ENCODE results near the gene PCDH15.

PCDH15 gene

DNA sequence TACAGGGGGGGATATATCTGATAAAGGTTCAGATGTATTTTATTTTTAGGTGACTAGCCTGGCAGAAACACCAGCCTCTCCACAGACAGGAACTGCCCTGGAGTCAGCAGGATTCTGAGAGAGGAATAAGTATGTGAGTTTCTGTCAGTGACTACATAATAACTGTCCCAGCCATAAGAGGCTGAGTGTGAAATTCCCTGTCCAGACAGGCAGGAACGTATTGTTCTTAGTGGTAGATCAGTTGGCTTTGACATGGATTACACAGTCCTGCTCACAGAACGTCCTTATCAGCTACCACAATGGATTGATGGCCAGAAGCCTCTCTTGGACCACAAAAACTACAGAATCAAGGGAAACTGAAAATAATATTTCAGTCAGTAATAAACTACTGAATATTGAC, 709.8 kb downstream of the PCDH15 start:
- no peak for DNase-seq (ENCODE audit: extremely low spot score)
- TF ChIP-seq ELF4 (IDR thresholded peaks at IDR 0.05) (no peak), ZNF384 (IDR thresholded peaks at IDR 0.05) (no peak), L3MBTL2 (conservative IDR thresholded peaks at IDR 0.05) (no peak)
- ChIA-PET POLR2A (no interaction called here), CTCF (no interaction called here)

DNA sequence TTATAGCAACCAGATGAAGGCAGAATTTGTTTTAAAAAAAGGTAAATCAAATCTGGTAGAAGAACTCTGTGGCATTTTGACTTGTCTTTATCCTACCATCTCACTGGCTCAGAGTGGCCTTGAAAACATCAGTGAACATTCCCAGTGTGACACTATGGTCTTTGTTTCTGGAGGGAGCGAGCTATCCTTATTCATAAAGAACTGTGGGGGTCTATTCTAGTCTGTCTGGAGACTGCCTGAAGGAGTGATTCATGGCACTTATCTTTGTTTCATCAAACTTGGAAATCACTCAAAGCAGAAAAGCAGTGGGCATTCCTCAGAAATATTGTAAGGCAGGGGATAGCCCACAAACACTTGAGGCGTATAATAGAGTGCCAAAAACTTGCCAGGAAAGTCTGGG, 719.1 kb downstream of the PCDH15 start:
- no peak for DNase-seq (ENCODE audit: extremely low spot score)
- CTCF ChIA-PET, result no interaction called here
- TF ChIP-seq ARNT (IDR thresholded peaks at IDR 0.05) (no peak), HDGF (IDR thresholded peaks at IDR 0.05; ENCODE audit: borderline replicate concordance) (no peak), FOXA1 (IDR thresholded peaks at IDR 0.05) (no peak), CTBP1 (IDR thresholded peaks at IDR 0.05; ENCODE audit: borderline replicate concordance) (no peak), ELF4 (IDR thresholded peaks at IDR 0.05) (no peak)
- POLR2A ChIA-PET, result no interaction called here

DNA sequence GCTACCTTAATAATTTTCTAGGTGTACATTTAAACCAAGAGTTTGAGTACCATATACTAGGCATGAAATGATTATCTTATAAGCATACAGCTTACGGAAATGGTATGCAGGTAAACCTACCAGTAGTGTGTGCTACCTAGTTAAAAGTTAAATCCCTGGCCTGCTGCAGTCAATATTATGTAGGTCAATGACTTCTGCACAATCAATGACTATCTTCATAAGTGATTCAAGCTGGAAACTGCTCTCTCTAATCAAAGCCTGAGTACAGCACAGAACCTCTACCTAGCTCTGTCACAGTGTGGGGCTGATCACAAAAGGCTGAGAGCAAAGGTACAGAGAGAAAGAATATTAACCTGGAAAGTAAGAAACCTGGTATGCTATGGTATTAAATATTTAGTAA, 733.7 kb downstream of the PCDH15 start:
- ChIA-PET CTCF (no interaction called here), POLR2A (no interaction called here)
- no peak for TF ChIP-seq HDGF (IDR thresholded peaks at IDR 0.05; ENCODE audit: borderline replicate concordance)
- no peak for TF ChIP-seq NFRKB (IDR thresholded peaks at IDR 0.05)
- TF ChIP-seq TARDBP (IDR thresholded peaks at IDR 0.05), result no peak
- no peak for TF ChIP-seq CTBP1 (IDR thresholded peaks at IDR 0.05; ENCODE audit: borderline replicate concordance)
- TF ChIP-seq, protein P1, sequence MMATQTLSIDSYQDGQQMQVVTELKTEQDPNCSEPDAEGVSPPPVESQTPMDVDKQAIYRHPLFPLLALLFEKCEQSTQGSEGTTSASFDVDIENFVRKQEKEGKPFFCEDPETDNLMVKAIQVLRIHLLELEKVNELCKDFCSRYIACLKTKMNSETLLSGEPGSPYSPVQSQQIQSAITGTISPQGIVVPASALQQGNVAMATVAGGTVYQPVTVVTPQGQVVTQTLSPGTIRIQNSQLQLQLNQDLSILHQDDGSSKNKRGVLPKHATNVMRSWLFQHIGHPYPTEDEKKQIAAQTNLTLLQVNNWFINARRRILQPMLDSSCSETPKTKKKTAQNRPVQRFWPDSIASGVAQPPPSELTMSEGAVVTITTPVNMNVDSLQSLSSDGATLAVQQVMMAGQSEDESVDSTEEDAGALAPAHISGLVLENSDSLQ (IDR thresholded peaks at IDR 0.05), result no peak
- TF ChIP-seq ZNF384 (IDR thresholded peaks at IDR 0.05), result no peak
- no peak for TF ChIP-seq SUZ12 (IDR thresholded peaks at IDR 0.05)
- TF ChIP-seq BHLHE40 (IDR thresholded peaks at IDR 0.05; ENCODE audit: borderline replicate concordance), result no peak
- no peak for TF ChIP-seq L3MBTL2 (conservative IDR thresholded peaks at IDR 0.05)
- no peak for TF ChIP-seq FOXA1 (IDR thresholded peaks at IDR 0.05)
- DNase-seq (ENCODE audit: extremely low spot score), result no peak

DNA sequence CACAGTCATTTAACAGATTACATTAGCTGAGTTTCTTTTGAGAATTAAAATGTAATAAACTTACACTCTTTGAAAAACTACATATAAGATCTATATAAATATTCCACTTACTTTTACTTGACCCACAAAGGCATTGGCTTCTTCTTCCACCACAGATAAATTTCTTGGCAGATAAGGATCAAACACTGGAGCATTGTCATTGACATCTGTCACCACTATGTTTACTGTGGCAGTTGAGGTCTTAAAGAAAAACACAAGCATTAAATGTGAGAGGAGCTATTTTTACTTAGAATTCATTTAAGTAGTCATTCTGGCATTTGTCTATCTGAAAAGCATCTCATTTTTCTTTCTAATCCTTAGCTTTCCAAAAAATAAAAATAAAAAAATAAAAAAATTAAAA, 734.4 kb downstream of the PCDH15 start:
- CTCF ChIA-PET, result interaction anchor here (0.6 kb wide), 1 partner anchor 305 kb away, joined by 4 read pairs; no protein-coding TSS in a partner anchor
- POLR2A ChIA-PET, result no interaction called here

DNA sequence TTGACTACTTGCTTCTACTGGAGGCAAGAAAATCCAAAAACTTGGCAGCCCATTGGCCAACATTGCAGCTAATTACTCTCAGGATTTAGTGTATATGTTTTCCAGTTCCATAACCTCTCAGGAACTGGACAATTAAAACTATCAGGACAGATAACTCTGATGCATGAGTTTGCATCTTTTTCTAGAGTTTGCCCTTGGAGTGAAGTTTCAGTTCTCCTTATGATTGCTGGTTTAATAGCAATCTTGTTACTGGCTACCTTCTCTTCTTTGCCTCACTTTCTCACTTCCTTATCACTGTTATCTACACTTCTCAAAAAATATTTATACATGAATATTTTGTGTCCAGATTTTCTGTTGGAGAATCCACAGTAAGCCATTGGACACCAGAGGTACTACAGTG, 735.9 kb downstream of the PCDH15 start:
- ChIA-PET POLR2A (no interaction called here), CTCF (no interaction called here)
- DNase-seq (ENCODE audit: extremely low spot score), result no peak
- no peak for TF ChIP-seq FOXK2 (IDR thresholded peaks at IDR 0.05)
- no peak for TF ChIP-seq ELF4 (IDR thresholded peaks at IDR 0.05)
- TF ChIP-seq HDGF (IDR thresholded peaks at IDR 0.05; ENCODE audit: borderline replicate concordance), result no peak
- TF ChIP-seq ZNF384 (IDR thresholded peaks at IDR 0.05), result no peak
- no peak for TF ChIP-seq NFRKB (IDR thresholded peaks at IDR 0.05)
- TF ChIP-seq, protein P1 (IDR thresholded peaks at IDR 0.05), result no peak
- TF ChIP-seq TARDBP (IDR thresholded peaks at IDR 0.05), result no peak
- TF ChIP-seq FOXA1 (IDR thresholded peaks at IDR 0.05), result no peak
- TF ChIP-seq ARNT (IDR thresholded peaks at IDR 0.05), result no peak
- TF ChIP-seq LEF1 (IDR thresholded peaks at IDR 0.05; ENCODE audit: borderline replicate concordance), result no peak
- no peak for TF ChIP-seq SP1 (IDR thresholded peaks at IDR 0.05)
- no peak for TF ChIP-seq FOXM1 (IDR thresholded peaks at IDR 0.05; ENCODE audit: borderline replicate concordance)
- no peak for TF ChIP-seq BHLHE40 (IDR thresholded peaks at IDR 0.05; ENCODE audit: borderline replicate concordance)
- no peak for TF ChIP-seq SUZ12 (IDR thresholded peaks at IDR 0.05)
- TF ChIP-seq CTBP1 (IDR thresholded peaks at IDR 0.05; ENCODE audit: borderline replicate concordance), result no peak
- TF ChIP-seq L3MBTL2 (conservative IDR thresholded peaks at IDR 0.05), result no peak

More for the DNA sequence above, 734.4 kb downstream of the PCDH15 start:
- TF ChIP-seq NFRKB (IDR thresholded peaks at IDR 0.05), result no peak
- TF ChIP-seq FOXM1 (IDR thresholded peaks at IDR 0.05; ENCODE audit: borderline replicate concordance), result no peak
- no peak for TF ChIP-seq SUZ12 (IDR thresholded peaks at IDR 0.05)
- TF ChIP-seq ARNT (IDR thresholded peaks at IDR 0.05), result no peak
- no peak for TF ChIP-seq FOXK2 (IDR thresholded peaks at IDR 0.05)
- no peak for TF ChIP-seq CTBP1 (IDR thresholded peaks at IDR 0.05; ENCODE audit: borderline replicate concordance)
- DNase-seq (ENCODE audit: extremely low spot score), result no peak

DNA sequence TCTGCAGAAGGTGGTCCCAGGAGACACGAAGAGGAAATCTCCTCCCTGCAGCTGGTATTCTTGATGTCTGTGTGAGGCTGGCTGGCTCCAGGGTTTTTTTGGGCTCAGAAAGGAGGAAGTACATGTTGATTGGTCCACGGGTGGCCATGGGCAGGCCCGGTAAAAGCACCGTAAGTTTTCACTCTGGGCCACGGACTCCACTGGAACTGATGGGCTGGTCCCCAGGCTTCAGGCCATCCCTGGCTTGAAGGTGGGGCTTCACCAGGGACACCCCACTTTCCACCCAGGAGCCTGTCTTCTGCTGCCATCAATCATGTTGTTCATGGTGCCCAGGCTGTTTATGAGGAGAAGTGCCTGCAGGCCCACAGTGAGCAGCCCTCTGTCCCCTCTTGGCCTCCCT, 736.8 kb downstream of the PCDH15 start:
- ChIA-PET CTCF (no interaction called here), POLR2A (no interaction called here)
- DNase-seq (ENCODE audit: extremely low spot score), result no peak
- TF ChIP-seq ZNF384 (IDR thresholded peaks at IDR 0.05), result no peak
- TF ChIP-seq HDGF (IDR thresholded peaks at IDR 0.05; ENCODE audit: borderline replicate concordance), result no peak

DNA sequence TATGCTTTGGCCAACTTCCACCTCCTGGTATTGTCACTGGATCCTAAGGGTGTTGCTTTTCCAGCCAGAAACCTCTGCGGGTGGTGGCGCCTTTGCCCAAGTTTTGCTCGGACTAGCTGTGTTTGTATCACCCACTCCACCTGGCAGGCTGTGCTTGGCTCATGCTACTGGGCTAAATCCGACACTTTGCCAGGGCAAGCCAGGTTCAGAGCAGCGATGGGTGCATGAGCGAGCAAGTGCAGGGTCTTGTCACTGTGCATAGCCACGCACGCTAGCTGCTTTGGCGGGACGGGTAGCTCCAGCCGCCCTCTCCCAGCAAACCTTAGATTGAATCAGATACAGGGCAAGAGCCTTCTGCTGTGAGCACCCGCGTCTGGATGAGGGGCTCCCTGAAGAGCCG, 737.5 kb downstream of the PCDH15 start:
- no peak for DNase-seq (ENCODE audit: extremely low spot score)
- CTCF ChIA-PET, result no interaction called here

DNA sequence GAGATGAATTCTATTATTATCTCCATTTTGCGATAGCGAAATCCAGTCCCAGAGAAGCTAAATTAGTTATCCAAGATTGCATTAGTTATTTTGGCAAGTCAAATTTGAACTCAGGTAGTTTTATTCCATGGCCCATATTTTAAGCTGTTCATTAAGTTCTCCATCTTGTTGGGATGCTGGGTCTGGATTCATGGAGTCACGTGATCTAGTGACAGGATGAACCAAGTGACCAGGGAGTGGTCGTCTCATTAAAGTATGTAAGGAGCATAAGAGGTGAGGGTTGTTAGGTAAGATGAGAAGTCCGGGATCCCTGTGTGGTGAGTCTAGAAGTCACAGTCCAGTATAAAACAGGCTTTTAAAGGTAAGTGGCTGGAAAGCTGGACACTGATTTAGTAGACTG, 740.5 kb downstream of the PCDH15 start:
- no peak for DNase-seq (ENCODE audit: extremely low spot score)
- TF ChIP-seq L3MBTL2 (conservative IDR thresholded peaks at IDR 0.05), result no peak
- TF ChIP-seq FOXM1 (IDR thresholded peaks at IDR 0.05; ENCODE audit: borderline replicate concordance), result no peak
- TF ChIP-seq HDGF (IDR thresholded peaks at IDR 0.05; ENCODE audit: borderline replicate concordance), result no peak
- TF ChIP-seq ARNT (IDR thresholded peaks at IDR 0.05), result no peak
- no peak for TF ChIP-seq TARDBP (IDR thresholded peaks at IDR 0.05)
- TF ChIP-seq SUZ12 (IDR thresholded peaks at IDR 0.05), result no peak
- no peak for TF ChIP-seq BHLHE40 (IDR thresholded peaks at IDR 0.05; ENCODE audit: borderline replicate concordance)
- no peak for TF ChIP-seq NFRKB (IDR thresholded peaks at IDR 0.05)
- TF ChIP-seq FOXA1 (IDR thresholded peaks at IDR 0.05), result no peak
- no peak for TF ChIP-seq LEF1 (IDR thresholded peaks at IDR 0.05; ENCODE audit: borderline replicate concordance)
- TF ChIP-seq ELF4 (IDR thresholded peaks at IDR 0.05), result no peak
- TF ChIP-seq FOXK2 (IDR thresholded peaks at IDR 0.05), result no peak
- TF ChIP-seq, protein P1 (IDR thresholded peaks at IDR 0.05), result no peak
- TF ChIP-seq SP1 (IDR thresholded peaks at IDR 0.05), result no peak
- TF ChIP-seq CTBP1 (IDR thresholded peaks at IDR 0.05; ENCODE audit: borderline replicate concordance), result no peak
- no peak for TF ChIP-seq ZNF384 (IDR thresholded peaks at IDR 0.05)
- ChIA-PET CTCF (no interaction called here), POLR2A (no interaction called here)

More for the DNA sequence above, 737.5 kb downstream of the PCDH15 start:
- TF ChIP-seq FOXK2 (IDR thresholded peaks at IDR 0.05), result no peak
- POLR2A ChIA-PET, result no interaction called here

Measured in HEK293T (cell line).